CMK (cell line): ENCODE measurements around the gene ACTL8.

Experiments
- DNase-seq: peaks from one replicate; pipeline ENCODE4 v3.0.0-alpha.2; 2010; ENCODE audit warnings: low read depth

ACTL8 gene

GRCh38 chr1:17805869-17806684 is 50.9 kb downstream of the ACTL8 start:
- DNase-seq = no peak

DNA sequence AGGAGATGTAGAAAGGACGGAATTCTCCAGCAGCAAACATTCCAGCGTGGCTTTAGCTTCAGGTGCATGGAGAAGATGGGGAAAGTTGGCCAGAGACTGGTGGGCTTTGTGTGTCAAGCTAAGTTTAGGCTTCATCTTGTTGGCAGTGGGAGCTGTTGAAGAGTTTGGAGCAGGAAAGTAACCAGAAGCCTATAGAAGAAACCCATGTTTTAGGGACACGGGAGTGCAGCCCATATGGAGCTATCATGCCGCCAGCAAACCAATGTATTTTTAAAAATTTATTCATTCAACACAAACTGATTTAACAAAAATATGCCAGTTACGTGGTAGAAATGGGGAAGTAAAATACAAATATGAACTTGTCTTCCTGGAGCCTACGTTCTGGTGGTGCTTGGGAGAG is 53.7 kb downstream of the ACTL8 start:
- DNase-seq = no peak

- DNase-seq = no peak
Measured at GRCh38 chr1:17810668-17811067, 55.5 kb downstream of the ACTL8 start.

GRCh38 chr1:17816511-17816910 is 61.4 kb downstream of the ACTL8 start:
- DNase-seq = no peak

DNA sequence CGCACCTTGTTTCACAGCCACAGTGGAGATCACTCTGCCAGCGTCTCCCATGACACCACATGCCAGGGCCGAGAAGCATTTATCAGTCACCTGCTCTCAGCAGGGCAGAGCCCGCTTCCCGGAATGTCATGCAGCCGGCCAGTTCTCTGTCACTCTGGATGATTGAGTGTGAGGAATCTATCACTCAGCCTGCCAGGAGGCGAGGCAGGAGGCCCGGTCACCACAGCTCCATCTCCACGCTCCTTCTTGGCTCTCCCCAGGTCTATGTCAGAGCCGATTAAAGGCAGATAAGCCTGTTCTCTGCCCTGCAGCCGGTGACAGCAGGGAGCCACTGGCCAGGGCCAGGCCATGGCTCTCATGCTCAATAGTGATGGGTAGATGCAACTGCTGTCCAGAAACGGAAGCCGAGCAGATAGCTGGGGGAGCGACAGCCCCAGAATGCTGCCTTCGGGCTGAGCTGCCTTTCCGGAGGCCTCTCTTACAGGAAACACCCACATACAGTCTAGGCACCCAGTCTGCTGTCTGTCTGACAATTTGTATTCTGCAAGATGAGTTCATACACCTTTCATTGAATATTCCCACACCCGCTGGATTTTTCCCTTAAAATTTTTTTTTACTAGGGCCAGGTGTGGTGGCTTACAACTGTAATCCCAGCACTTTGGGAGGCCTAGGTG is 64.1 kb downstream of the ACTL8 start:
- no peak for DNase-seq

GRCh38 chr1:17820198-17820597 is 65.1 kb downstream of the ACTL8 start:
- no peak for DNase-seq

GRCh38 chr1:17822741-17823426 is 67.8 kb downstream of the ACTL8 start:
- no peak for DNase-seq

DNA sequence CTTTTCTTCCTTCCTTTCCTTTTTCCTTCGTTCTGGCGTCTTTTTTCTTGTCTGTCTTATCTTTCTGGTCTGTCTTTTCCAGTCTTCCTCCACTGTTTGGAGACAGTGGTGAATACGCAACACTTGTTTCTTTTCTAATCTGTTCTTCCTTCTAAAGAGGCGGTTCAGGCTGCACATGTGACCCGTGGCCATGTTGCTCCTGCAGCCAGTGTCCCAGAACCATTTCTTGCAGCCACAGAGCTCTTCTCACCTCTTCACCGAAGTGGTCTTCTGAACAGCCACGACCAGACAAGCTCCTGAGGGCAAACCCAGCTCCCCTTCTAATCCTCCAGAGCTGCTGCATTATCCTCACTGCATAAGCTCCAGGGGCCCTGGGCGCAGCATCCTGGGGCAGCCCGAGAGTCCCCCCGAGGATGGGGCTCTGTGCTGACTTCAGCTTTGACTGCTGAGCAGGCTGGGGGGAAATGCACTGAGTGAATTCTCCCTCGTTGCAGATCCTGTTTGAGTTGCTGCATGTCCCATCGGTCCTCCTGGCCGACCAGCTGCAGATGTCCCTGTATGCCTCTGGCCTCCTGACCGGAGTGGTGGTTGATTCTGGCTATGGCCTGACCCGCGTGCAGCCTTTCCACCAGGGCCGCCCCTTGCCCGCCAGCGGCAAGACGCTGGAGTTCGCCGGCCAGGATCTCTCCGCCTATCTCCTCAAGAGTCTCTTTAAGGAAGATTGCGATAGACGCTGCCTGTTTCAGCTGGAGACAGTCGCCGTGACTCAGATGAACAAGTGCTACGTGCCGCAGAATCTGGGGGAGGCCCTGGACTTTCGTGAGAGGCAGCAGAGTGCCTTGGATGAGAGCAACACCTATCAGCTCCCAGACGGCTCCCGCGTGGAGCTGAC is 70.4 kb downstream of the ACTL8 start:
- no peak for DNase-seq

- no peak for DNase-seq
Measured at GRCh38 chr1:17826165-17826488, 71.0 kb downstream of the ACTL8 start.

GRCh38 chr1:17828991-17829390 is 73.9 kb downstream of the ACTL8 start:
- DNase-seq = no peak

DNA sequence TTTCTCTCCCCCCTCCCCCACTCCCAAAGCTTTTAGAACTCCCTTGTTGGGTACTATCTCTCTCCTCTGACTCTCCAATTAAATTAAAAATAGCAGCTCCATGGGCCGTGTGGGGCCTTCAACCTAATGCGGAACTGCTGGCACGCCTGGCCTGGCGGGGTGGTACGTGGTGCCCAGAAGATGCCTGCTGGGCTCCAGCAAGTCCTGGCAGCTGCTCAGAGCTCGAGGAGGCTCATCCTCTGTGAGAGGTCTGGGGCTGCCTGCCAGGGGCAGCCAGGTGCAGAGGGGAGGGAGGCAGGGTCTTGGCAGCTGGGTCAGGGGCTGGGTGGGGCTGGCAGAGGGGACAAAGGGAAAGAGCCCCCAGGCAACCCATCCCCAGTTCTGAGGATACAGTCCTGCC is 74.4 kb downstream of the ACTL8 start:
- DNase-seq = no peak

DNA sequence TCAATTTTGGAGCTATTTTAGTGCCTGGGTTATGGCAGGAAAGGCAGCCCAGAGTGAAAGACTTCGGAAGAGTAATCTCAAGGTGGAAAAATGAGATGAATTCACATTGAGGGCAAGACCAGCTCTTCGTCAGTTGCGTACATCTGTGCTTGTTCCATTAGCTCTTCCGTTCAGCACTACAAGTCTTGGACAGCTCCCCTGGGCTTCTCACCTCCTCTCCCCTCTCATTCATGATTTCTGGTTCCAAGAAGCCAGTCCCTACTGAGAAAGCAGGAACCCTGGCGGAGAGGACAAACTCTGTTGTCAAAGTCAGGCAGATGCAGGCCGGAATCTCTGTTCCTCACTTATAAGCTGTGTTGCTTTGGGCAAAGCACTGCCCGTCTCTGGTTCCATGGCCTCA is 76.5 kb downstream of the ACTL8 start:
- no peak for DNase-seq

GRCh38 chr1:17833661-17834501 is 78.7 kb downstream of the ACTL8 start:
- DNase-seq = no peak

GRCh38 chr1:17834561-17835100 is 79.5 kb downstream of the ACTL8 start:
- no peak for DNase-seq

- DNase-seq = no peak
Measured at GRCh38 chr1:17837233-17838030, 82.3 kb downstream of the ACTL8 start.

GRCh38 chr1:17839641-17840196 is 84.6 kb downstream of the ACTL8 start:
- DNase-seq = no peak

- no peak for DNase-seq
Measured at GRCh38 chr1:17841944-17842343, 86.8 kb downstream of the ACTL8 start.

GRCh38 chr1:17842686-17843085 is 87.6 kb downstream of the ACTL8 start:
- no peak for DNase-seq

DNA sequence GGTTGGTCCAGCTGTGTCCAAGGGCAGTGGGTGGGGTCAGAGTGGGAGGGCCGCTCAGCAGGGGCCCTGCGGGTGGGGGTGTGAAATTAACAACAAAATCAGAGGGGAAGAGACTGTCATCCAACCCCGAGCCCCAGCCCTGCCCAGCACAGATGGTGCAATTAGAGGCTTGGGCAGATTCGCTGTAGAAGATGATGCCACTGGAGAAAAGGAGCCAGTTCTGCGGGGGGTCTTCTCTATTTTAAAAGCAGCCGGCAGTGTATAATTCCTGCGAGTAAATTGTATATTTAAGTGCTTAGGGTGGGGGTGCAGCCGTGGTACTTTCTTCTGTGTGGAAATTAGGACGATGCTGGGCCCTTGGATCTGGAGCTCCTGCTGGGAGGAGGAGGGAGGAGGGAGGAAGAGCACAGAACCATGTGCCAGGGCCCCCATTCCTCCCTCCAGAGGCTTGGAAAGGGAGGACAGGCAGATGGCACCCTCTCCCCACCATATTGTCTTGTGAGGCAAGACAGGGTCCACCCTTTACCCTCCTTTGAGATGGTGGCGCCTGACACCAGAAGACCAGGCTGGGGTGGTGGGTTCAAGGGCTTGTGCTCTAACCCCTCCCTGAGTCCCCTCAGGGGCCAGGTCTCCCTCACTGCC is 89.2 kb downstream of the ACTL8 start:
- DNase-seq = no peak
